ENCODE measurements around the gene CACHD1.

CACHD1 gene

GRCh38 chr1:64433747-64434146 is 36.2 kb upstream of the CACHD1 start:
- Histone ChIP-seq H3K23ac (ENCODE audit: low read length in 2 of 2) (no peak overlapping the region), H2AK5ac (ENCODE audit: low read length, severe bottlenecking) (no peak overlapping the region), H3K14ac (ENCODE audit: low read length in 2 of 2) (no peak overlapping the region), H2BK15ac (ENCODE audit: low read depth, poor library complexity, severe bottlenecking) (no peak overlapping the region), H2BK5ac (ENCODE audit: low read depth, low read length, poor library complexity, severe bottlenecking) (no peak overlapping the region), H3K79me1 (replicated peaks; ENCODE audit: low read length, poor library complexity, severe bottlenecking) (no peaks in the 10 kb centered on the region), H3K4me3 (ENCODE audit: insufficient read depth in 1 of 2, low read depth in 1 of 2, low read length in 2 of 2) (no peak overlapping the region), H4K91ac (ENCODE audit: low read length) (no peak overlapping the region), H3K27me3 (ENCODE audit: control insufficient read depth in 1 of 2, insufficient read depth in 1 of 2, low read length in 2 of 2) (no peaks in the 10 kb centered on the region), H3K9ac (ENCODE audit: low read length) (no peak overlapping the region), H3K4ac (ENCODE audit: low read depth in 1 of 2, low read length in 2 of 2) (no peak overlapping the region), H2AFZ (ENCODE audit: low read depth, low read length) (no peak overlapping the region), H2BK120ac (ENCODE audit: low read depth, low read length) (no peak overlapping the region), H3K4me1 (ENCODE audit: control insufficient read depth, insufficient read depth, low read depth, low read length) (no peaks in the 10 kb centered on the region), H3K4me2 (ENCODE audit: low read length, poor library complexity, severe bottlenecking) (no peak overlapping the region), H2BK12ac (ENCODE audit: low read length in 2 of 2) (no peak overlapping the region), H3K27ac (ENCODE audit: low read length, poor library complexity, severe bottlenecking) (no peak overlapping the region), H3K18ac (ENCODE audit: low read depth in 1 of 2, low read length in 2 of 2) (no peak overlapping the region), H4K8ac (ENCODE audit: low read length) (no peak overlapping the region), H3K9me3 (ENCODE audit: control insufficient read depth, low read length) (no peaks in the 10 kb centered on the region), H3K36me3 (ENCODE audit: control insufficient read depth in 1 of 2, insufficient read depth in 2 of 2, low read depth in 1 of 2, low read length in 2 of 2) (no peaks in the 10 kb centered on the region)
- no peak for DNase-seq
- WGBS = 0% methylated on average over 1 of the region's 3 CpGs

GRCh38 chr1:64435000-64435399 is 34.9 kb upstream of the CACHD1 start:
- H3K14ac ChIP-seq (ENCODE audit: low read length in 2 of 2) = no peak overlapping the region
- no peak overlapping the region for H3K9ac ChIP-seq (ENCODE audit: low read length)
- H2BK15ac ChIP-seq (ENCODE audit: low read depth, poor library complexity, severe bottlenecking) = no peak overlapping the region
- no peaks in the 10 kb centered on the region for H3K36me3 ChIP-seq (ENCODE audit: control insufficient read depth in 1 of 2, insufficient read depth in 2 of 2, low read depth in 1 of 2, low read length in 2 of 2)
- no peak overlapping the region for H2BK12ac ChIP-seq (ENCODE audit: low read length in 2 of 2)
- H4K91ac ChIP-seq (ENCODE audit: low read length) = no peak overlapping the region
- no peak overlapping the region for H3K18ac ChIP-seq (ENCODE audit: low read depth in 1 of 2, low read length in 2 of 2)
- WGBS = 85% methylated on average over 3 of the region's 6 CpGs
- no peak overlapping the region for H4K8ac ChIP-seq (ENCODE audit: low read length)
- no peak overlapping the region for H2AK5ac ChIP-seq (ENCODE audit: low read length, severe bottlenecking)
- H3K4me3 ChIP-seq (ENCODE audit: insufficient read depth in 1 of 2, low read depth in 1 of 2, low read length in 2 of 2) = no peak overlapping the region
- no peak for DNase-seq
- H3K4me2 ChIP-seq (ENCODE audit: low read length, poor library complexity, severe bottlenecking) = no peak overlapping the region
- no peak overlapping the region for H3K23ac ChIP-seq (ENCODE audit: low read length in 2 of 2)
- H3K27ac ChIP-seq (ENCODE audit: low read length, poor library complexity, severe bottlenecking) = no peak overlapping the region
- no peak overlapping the region for H3K4ac ChIP-seq (ENCODE audit: low read depth in 1 of 2, low read length in 2 of 2)
- no peak overlapping the region for H2BK5ac ChIP-seq (ENCODE audit: low read depth, low read length, poor library complexity, severe bottlenecking)
- H2AFZ ChIP-seq (ENCODE audit: low read depth, low read length) = no peak overlapping the region
- no peak overlapping the region for H2BK120ac ChIP-seq (ENCODE audit: low read depth, low read length)
- H3K4me1 ChIP-seq (ENCODE audit: control insufficient read depth, insufficient read depth, low read depth, low read length) = no peaks in the 10 kb centered on the region
- H3K9me3 ChIP-seq (ENCODE audit: control insufficient read depth, low read length) = no peaks in the 10 kb centered on the region
- no peaks in the 10 kb centered on the region for H3K79me1 ChIP-seq (replicated peaks; ENCODE audit: low read length, poor library complexity, severe bottlenecking)
- H3K27me3 ChIP-seq (ENCODE audit: control insufficient read depth in 1 of 2, insufficient read depth in 1 of 2, low read length in 2 of 2) = no peaks in the 10 kb centered on the region

GRCh38 chr1:64437453-64437852 is 32.5 kb upstream of the CACHD1 start:
- H2AK5ac ChIP-seq (ENCODE audit: low read length, severe bottlenecking) = no peak overlapping the region
- no peak overlapping the region for H3K14ac ChIP-seq (ENCODE audit: low read length in 2 of 2)
- H3K27ac ChIP-seq (ENCODE audit: low read length, poor library complexity, severe bottlenecking) = no peak overlapping the region
- WGBS = 79% methylated on average over 1 of the region's 2 CpGs
- H2BK12ac ChIP-seq (ENCODE audit: low read length in 2 of 2) = no peak overlapping the region
- H3K4ac ChIP-seq (ENCODE audit: low read depth in 1 of 2, low read length in 2 of 2) = no peak overlapping the region
- H3K18ac ChIP-seq (ENCODE audit: low read depth in 1 of 2, low read length in 2 of 2) = no peak overlapping the region
- no peak overlapping the region for H2BK120ac ChIP-seq (ENCODE audit: low read depth, low read length)
- H3K4me3 ChIP-seq (ENCODE audit: insufficient read depth in 1 of 2, low read depth in 1 of 2, low read length in 2 of 2) = no peak overlapping the region
- no peak overlapping the region for H4K8ac ChIP-seq (ENCODE audit: low read length)
- H3K27me3 ChIP-seq (ENCODE audit: control insufficient read depth in 1 of 2, insufficient read depth in 1 of 2, low read length in 2 of 2) = no peaks in the 10 kb centered on the region
- H3K4me2 ChIP-seq (ENCODE audit: low read length, poor library complexity, severe bottlenecking) = no peak overlapping the region
- H3K9me3 ChIP-seq (ENCODE audit: control insufficient read depth, low read length) = no peaks in the 10 kb centered on the region
- no peaks in the 10 kb centered on the region for H3K36me3 ChIP-seq (ENCODE audit: control insufficient read depth in 1 of 2, insufficient read depth in 2 of 2, low read depth in 1 of 2, low read length in 2 of 2)
- DNase-seq = no peak
- H4K91ac ChIP-seq (ENCODE audit: low read length) = no peak overlapping the region
- H3K23ac ChIP-seq (ENCODE audit: low read length in 2 of 2) = no peak overlapping the region
- peak overlapping the region; percentile 23 for H2AFZ ChIP-seq (ENCODE audit: low read depth, low read length)
- no peaks in the 10 kb centered on the region for H3K4me1 ChIP-seq (ENCODE audit: control insufficient read depth, insufficient read depth, low read depth, low read length)
- no peaks in the 10 kb centered on the region for H3K79me1 ChIP-seq (replicated peaks; ENCODE audit: low read length, poor library complexity, severe bottlenecking)
- no peak overlapping the region for H2BK15ac ChIP-seq (ENCODE audit: low read depth, poor library complexity, severe bottlenecking)
- H3K9ac ChIP-seq (ENCODE audit: low read length) = no peak overlapping the region
- no peak overlapping the region for H2BK5ac ChIP-seq (ENCODE audit: low read depth, low read length, poor library complexity, severe bottlenecking)

GRCh38 chr1:64440183-64440826 is 29.6 kb upstream of the CACHD1 start:
- WGBS = 58% methylated on average over 4 of the region's 7 CpGs
- H2BK5ac ChIP-seq (ENCODE audit: low read depth, low read length, poor library complexity, severe bottlenecking) = no peak overlapping the region

More at GRCh38 chr1:64440183-64440826, 29.6 kb upstream of the CACHD1 start:
- Histone ChIP-seq H3K9ac (ENCODE audit: low read length) (no peak overlapping the region), H3K36me3 (ENCODE audit: control insufficient read depth in 1 of 2, insufficient read depth in 2 of 2, low read depth in 1 of 2, low read length in 2 of 2) (no peaks in the 10 kb centered on the region), H3K4ac (ENCODE audit: low read depth in 1 of 2, low read length in 2 of 2) (no peak overlapping the region), H3K4me1 (ENCODE audit: control insufficient read depth, insufficient read depth, low read depth, low read length) (no peaks in the 10 kb centered on the region), H3K27me3 (ENCODE audit: control insufficient read depth in 1 of 2, insufficient read depth in 1 of 2, low read length in 2 of 2) (peaks cover 0 to 6% of the 10 kb centered on the region in 2 experiments), H2AK5ac (ENCODE audit: low read length, severe bottlenecking) (no peak overlapping the region), H4K8ac (ENCODE audit: low read length) (no peak overlapping the region), H2BK15ac (ENCODE audit: low read depth, poor library complexity, severe bottlenecking) (no peak overlapping the region), H2AFZ (ENCODE audit: low read depth, low read length) (no peak overlapping the region), H2BK120ac (ENCODE audit: low read depth, low read length) (no peak overlapping the region), H3K9me3 (ENCODE audit: control insufficient read depth, low read length) (no peaks in the 10 kb centered on the region), H3K79me1 (replicated peaks; ENCODE audit: low read length, poor library complexity, severe bottlenecking) (no peaks in the 10 kb centered on the region), H3K4me3 (ENCODE audit: insufficient read depth in 1 of 2, low read depth in 1 of 2, low read length in 2 of 2) (no peak overlapping the region), H3K18ac (ENCODE audit: low read depth in 1 of 2, low read length in 2 of 2) (no peak overlapping the region), H4K91ac (ENCODE audit: low read length) (no peak overlapping the region), H3K14ac (ENCODE audit: low read length in 2 of 2) (no peak overlapping the region), H3K4me2 (ENCODE audit: low read length, poor library complexity, severe bottlenecking) (no peak overlapping the region), H2BK12ac (ENCODE audit: low read length in 2 of 2) (no peak overlapping the region), H3K23ac (ENCODE audit: low read length in 2 of 2) (no peak overlapping the region), H3K27ac (ENCODE audit: low read length, poor library complexity, severe bottlenecking) (no peak overlapping the region)
- no peak for DNase-seq
